ENCODE data around the gene POLR2J3.
"Not testable (repeated sequence)": the region's sequence is repeated elsewhere in the genome, so short reads cannot be mapped to it uniquely, and the experiment has no call there.

Gene POLR2J3

DNA sequence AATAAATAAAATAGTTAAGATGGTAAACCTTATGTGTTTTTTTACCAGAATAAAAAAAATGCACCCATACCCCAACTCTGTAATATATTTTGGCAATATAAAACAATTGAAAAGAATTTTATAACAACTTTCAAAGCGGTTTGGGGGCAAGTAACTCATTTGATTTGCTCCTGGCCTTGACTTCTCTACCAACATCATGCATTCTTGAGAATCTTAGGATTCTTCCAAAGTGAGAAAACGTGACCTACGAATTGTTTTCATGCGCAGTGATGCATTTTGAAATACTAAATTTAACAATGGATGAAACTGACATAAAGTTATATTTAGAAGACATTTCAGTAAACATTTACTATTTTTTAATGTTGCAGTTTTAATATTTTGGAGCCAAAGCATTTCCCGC is 51.6 kb downstream of the POLR2J3 start:
- not testable (repeated sequence) for DNase-seq (ENCODE audit: low read depth in 2 of 2)

DNA sequence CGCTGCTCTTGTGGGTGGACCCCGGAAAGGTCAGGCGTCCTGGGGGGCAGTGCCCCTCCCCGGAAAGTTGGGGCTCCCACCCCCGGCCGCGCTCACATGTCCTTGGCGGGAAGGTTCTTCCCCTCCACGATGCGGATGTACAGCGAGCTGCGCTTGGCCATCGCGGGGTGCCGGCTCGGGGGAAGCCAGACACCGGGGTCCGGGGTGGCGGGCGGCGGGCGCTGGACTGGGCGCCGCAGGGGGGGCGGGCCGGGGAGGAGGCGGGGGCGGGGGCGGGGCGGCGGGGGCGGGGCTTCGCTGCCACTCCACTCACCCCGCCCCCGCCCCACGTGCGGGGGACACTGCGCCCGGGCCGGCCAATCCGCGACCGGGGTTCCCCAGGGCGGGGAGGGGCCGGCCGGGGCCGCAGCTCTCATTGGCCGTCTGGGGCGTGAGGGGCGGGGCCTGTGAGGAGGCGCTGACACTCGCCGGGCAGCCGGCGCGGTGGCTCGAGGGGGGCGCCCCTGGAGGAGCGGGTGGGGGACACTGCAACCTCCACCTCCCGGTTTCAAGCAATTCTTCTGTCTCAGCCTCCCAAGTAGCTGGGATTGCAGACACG is 54.7 kb downstream of the POLR2J3 start, which contains the start of gene RASA4B:
Gene RASA4B, minus strand, starts transcription at position 228 of the 598 bp plus-strand sequence. Its CDS starts 67 bp downstream, at position 161.
- DNase-seq (ENCODE audit: low read depth in 2 of 2) = not testable (repeated sequence)
